HepG2 (cell line): Measurements from ENCODE around the gene RPL27A. TPM values are rescaled to one million over a fixed set of nuclear protein-coding genes. Genes with fewer than 3 reads are reported as not detected.
A peak's percentile ranks its signal among the peaks of the same experiment; 100 is the strongest.

Experiments
- ATRX ChIP-seq: sonication (generic); formaldehyde crosslinking; IDR thresholded peaks from 2 replicates; pipeline ENCODE4 v1.4.0; 2020; ENCODE audit warnings: missing genetic modification reagents, borderline replicate concordance
- E2F1 ChIP-seq: sonication (generic); formaldehyde crosslinking; IDR thresholded peaks from 2 replicates; pipeline ENCODE4 v1.5.0; 2020; ENCODE audit warnings: missing genetic modification reagents
- ELF3 ChIP-seq: IDR thresholded peaks from 2 replicates; pipeline ENCODE4 v1.6.1; 2016; ENCODE audit warnings: missing genetic modification reagents, missing compliant biosample characterization
- ERF ChIP-seq: IDR thresholded peaks from 2 replicates; pipeline ENCODE4 v1.6.1; 2018; ENCODE audit warnings: missing biosample characterization, missing genetic modification reagents
- IKZF4 ChIP-seq: sonication (generic); formaldehyde crosslinking; IDR thresholded peaks from 2 replicates; pipeline ENCODE4 v1.5.1; 2020; ENCODE audit warnings: borderline replicate concordance, mild to moderate bottlenecking, low read depth, missing genetic modification reagents; ENCODE audit errors: not compliant biosample characterization
- KDM1A ChIP-seq: IDR thresholded peaks from 2 replicates; pipeline ENCODE4 v1.6.1; 2016; ENCODE audit warnings: missing compliant biosample characterization
- KLF6 ChIP-seq: IDR thresholded peaks from 2 replicates; pipeline ENCODE4 v1.8.0; 2016; ENCODE audit warnings: missing biosample characterization, missing genetic modification reagents
- NFRKB ChIP-seq: fragments of 450-650 bp; IDR thresholded peaks from 2 replicates; pipeline ENCODE4 v1.6.1; 2017
- PAXIP1 ChIP-seq: sonication (generic); formaldehyde crosslinking; conservative IDR thresholded peaks from 2 replicates; pipeline ENCODE4 v1.4.0; 2020; ENCODE audit warnings: mild to moderate bottlenecking, missing genetic modification reagents, moderate library complexity
- POLR2G ChIP-seq: fragments of 200-400 bp; formaldehyde crosslinking; IDR thresholded peaks from 2 replicates; pipeline ENCODE4 v1.6.1; 2018; ENCODE audit warnings: mild to moderate bottlenecking, low read depth, low read length, moderate library complexity
- RAD51 ChIP-seq: fragments of 450-650 bp; IDR thresholded peaks from 2 replicates; pipeline ENCODE4 v1.6.1; 2016; ENCODE audit warnings: borderline replicate concordance
- RARA ChIP-seq: IDR thresholded peaks from 2 replicates; pipeline ENCODE4 v1.6.1; 2016; ENCODE audit warnings: missing genetic modification reagents, missing compliant biosample characterization
- RCOR2 ChIP-seq: IDR thresholded peaks from 2 replicates; pipeline ENCODE4 v1.6.1; 2016; ENCODE audit warnings: missing biosample characterization, missing genetic modification reagents
- RXRB ChIP-seq: IDR thresholded peaks from 2 replicates; pipeline ENCODE4 v1.6.1; 2016; ENCODE audit warnings: borderline replicate concordance, missing genetic modification reagents, missing compliant biosample characterization
- ZBTB2 ChIP-seq: sonication (generic); formaldehyde crosslinking; IDR thresholded peaks from 2 replicates; pipeline ENCODE4 v1.8.0; 2022; ENCODE audit warnings: low read depth, missing genetic modification reagents
- ZMYM4 ChIP-seq: sonication (generic); formaldehyde crosslinking; IDR thresholded peaks from 2 replicates; pipeline ENCODE4 v1.8.1; 2023; ENCODE audit warnings: mild to moderate bottlenecking, missing genetic modification reagents
- ZNF256 ChIP-seq: sonication (generic); formaldehyde crosslinking; conservative IDR thresholded peaks from 2 replicates; pipeline ENCODE4 v1.4.0; 2020; ENCODE audit warnings: missing genetic modification reagents
- ZNF292 ChIP-seq: sonication (generic); formaldehyde crosslinking; IDR thresholded peaks from 2 replicates; pipeline ENCODE4 v1.8.1; 2022; ENCODE audit warnings: mild to moderate bottlenecking, low read depth, missing genetic modification reagents, borderline replicate concordance
- ZNF331 ChIP-seq: sonication (generic); formaldehyde crosslinking; IDR thresholded peaks from 2 replicates; pipeline ENCODE4 v1.4.0; 2020; ENCODE audit warnings: missing genetic modification reagents
- ZNF614 ChIP-seq: IDR thresholded peaks from 2 replicates; pipeline ENCODE4 v1.6.1; 2018; ENCODE audit warnings: missing biosample characterization, missing genetic modification reagents, inconsistent platforms, borderline replicate concordance
- ZNF678 ChIP-seq: sonication (generic); formaldehyde crosslinking; IDR thresholded peaks from 2 replicates; pipeline ENCODE4 v1.4.0; 2020; ENCODE audit warnings: mild to moderate bottlenecking, missing genetic modification reagents
- ZNF687 ChIP-seq: sonication (generic); formaldehyde crosslinking; IDR thresholded peaks from 2 replicates; pipeline ENCODE4 v1.5.1; 2020; ENCODE audit warnings: mild to moderate bottlenecking, missing genetic modification reagents, moderate library complexity
- polyA plus RNA-seq, 8 experiments: library from polyadenylated mRNA; depleted of rRNA in 3 of 8; stranded (reverse) in 7 of 8; unstranded in 1 of 8; fragments of >200 nt; fragmentation: Illumina TruSeq in 4 of 8; extraction: Trizol in 4 of 8; gene quantifications; 2 replicates each; pipeline versions ENCODE4 v1.2.1 to v1.2.3, GENCODE V29; 2011 to 2016; ENCODE audit warnings: low read depth in 4 of 8, missing spikeins in 1 of 8, mixed read lengths in 1 of 8; ENCODE audit not compliant: insufficient read depth in 1 of 8
- total RNA-seq, 5 experiments: library from RNA; depleted of rRNA; stranded (reverse); fragments of >200 nt; fragmentation: Illumina TruSeq; extraction: Trizol; gene quantifications; 2 replicates each; pipeline ENCODE4 v1.2.3, GENCODE V29; 2016; ENCODE audit warnings: low read depth in 1 of 5

Gene RPL27A
- total and polyA plus RNA-seq, 2 of the 13 experiments (the other 11 are each of a cell fraction or from before 2014, with no cell fraction given), result 1,531 to 2,153 TPM

GRCh38 chr11:8699903-8700302, 17.3 kb downstream of the RPL27A start (continued):
- TF ChIP-seq RAD51 (no peak), PAXIP1 (no peak; the same call in 1 of the 2 replicates), ZNF614 (CRISPR knock-in tag) (peak; percentile 90; the same call in 1 of the 2 replicates), ZMYM4 (CRISPR knock-in tag) (peak; percentile 37; the same call in 1 of the 2 replicates), ATRX (no peak), ZBTB2 (CRISPR knock-in tag) (no peak), ZNF678 (CRISPR knock-in tag) (no peak), ZNF292 (CRISPR knock-in tag) (0 out of 2 replicates have a peak, but pooled peaks have one; percentile 34), ELF3 (CRISPR knock-in tag) (peak; percentile 79), E2F1 (CRISPR knock-in tag) (no peak), ZNF687 (CRISPR knock-in tag) (peak; percentile 97), POLR2G (no peak), IKZF4 (CRISPR knock-in tag) (peak; percentile 52), ERF (peak; percentile 62; the same call in 1 of the 2 replicates), RXRB (peak; percentile 70), KLF6 (CRISPR knock-in tag) (no peak), ZNF256 (CRISPR knock-in tag) (no peak), RARA (CRISPR knock-in tag) (peak; percentile 51), NFRKB (no peak), RCOR2 (CRISPR knock-in tag) (peak; percentile 72), KDM1A (CRISPR knock-in tag) (0 out of 2 replicates have a peak, but pooled peaks have one; percentile 19), ZNF331 (0 out of 2 replicates have a peak, but pooled peaks have one; percentile 67)
